Measurements from ENCODE around the gene LINC00632. TPM values are rescaled to one million over a fixed set of nuclear protein-coding genes. Genes with fewer than 3 reads are reported as not detected.

Gene LINC00632
- polyA plus RNA-seq, 1 of the 3 experiments (the other 2 are of a cell fraction), result 0.31 TPM

DNA sequence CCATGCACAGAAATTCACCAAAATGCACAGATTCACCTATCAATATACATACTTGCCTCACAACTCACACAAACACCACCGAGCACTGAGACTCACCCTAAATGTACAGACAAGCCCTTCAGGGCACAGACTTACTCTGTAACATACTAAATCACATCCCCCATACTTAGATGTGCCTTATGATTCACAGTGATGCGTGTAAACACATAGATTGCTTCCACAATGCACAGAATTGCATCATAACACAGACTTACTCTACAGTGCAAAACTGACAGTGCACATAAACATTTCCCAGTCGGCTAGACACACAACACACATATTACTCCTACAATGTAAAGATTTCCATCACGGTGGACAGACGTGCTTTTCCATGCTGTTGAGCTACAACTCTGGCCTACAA lies 6.2 kb downstream of the LINC00632 start:
- Histone ChIP-seq H3K36me3 (replicated peaks in 1 of 2; ENCODE audit: control insufficient read depth in 1 of 2, insufficient read depth in 2 of 2, low read length in 1 of 2) (no peaks in the 10 kb centered on the region), H3K9me3 (no peaks in the 10 kb centered on the region), H3F3A (replicated peaks; ENCODE audit: insufficient read depth) (no peaks in the 10 kb centered on the region), H3K27ac (ENCODE audit: low read depth in 2 of 2, low read length in 1 of 2) (no peak overlapping the region), H3K4me1 (ENCODE audit: control insufficient read depth in 1 of 2, insufficient read depth in 2 of 2, low read depth in 1 of 2, low read length in 1 of 2) (peaks cover 0 to 7% of the 10 kb centered on the region in 2 experiments; a peak in 1 of 4 replicates), H3K9ac (no peak overlapping the region), H3K4me2 (no peak overlapping the region), H3K9me2 (no peaks in the 10 kb centered on the region), H3K4me3 (ENCODE audit: low read depth in 2 of 2, low read length in 1 of 2) (no peak overlapping the region), H4K20me1 (ENCODE audit: insufficient read depth) (no peaks in the 10 kb centered on the region), H2AFZ (ENCODE audit: low read depth) (no peak overlapping the region), H3K27me3 (ENCODE audit: insufficient read depth) (no peaks in the 10 kb centered on the region), H3K79me2 (ENCODE audit: insufficient read depth) (no peaks in the 10 kb centered on the region)
- WGBS (ENCODE audit: low lambda C conversion rate), result 25% methylated on average over 5 of the region's 5 CpGs
- TF ChIP-seq SIN3A (IDR thresholded peaks at IDR 0.05; ENCODE audit: borderline replicate concordance, low read depth, low read length) (no peak), YY1 (IDR thresholded peaks at IDR 0.05; ENCODE audit: low read depth) (no peak), RAD21 (IDR thresholded peaks at IDR 0.05; ENCODE audit: low read length) (no peak)
- DNase-seq, result no peak
- ChIA-PET POLR2A (no interaction called here), CTCF (no interaction called here)

DNA sequence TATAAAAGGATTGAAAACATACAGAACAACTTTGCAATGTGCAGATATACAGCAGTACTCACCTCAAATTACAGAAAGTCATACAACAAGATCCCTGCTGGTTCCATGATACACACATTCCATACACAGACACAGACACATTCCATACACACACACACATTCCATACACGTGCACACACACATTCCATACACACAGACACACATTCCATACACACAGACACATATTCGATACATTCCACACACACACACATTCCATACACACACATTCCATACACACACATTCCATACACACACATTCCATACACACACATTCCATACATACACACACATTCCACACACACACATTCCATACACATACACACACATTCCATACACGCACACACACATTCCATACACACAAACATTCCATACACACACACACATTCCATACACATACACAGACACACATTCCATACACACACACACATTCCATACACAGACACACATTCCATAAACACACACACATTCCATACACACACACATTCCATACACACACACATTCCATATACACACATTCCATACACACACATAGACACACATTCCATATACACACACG lies 13.7 kb downstream of the LINC00632 start:
- Histone ChIP-seq H2AFZ (ENCODE audit: low read depth) (no peak overlapping the region), H3K27ac (ENCODE audit: low read depth in 2 of 2, low read length in 1 of 2) (no peak overlapping the region), H3K79me2 (ENCODE audit: insufficient read depth) (no peaks in the 10 kb centered on the region), H3K4me1 (ENCODE audit: control insufficient read depth in 1 of 2, insufficient read depth in 2 of 2, low read depth in 1 of 2, low read length in 1 of 2) (no peaks in the 10 kb centered on the region), H3F3A (replicated peaks; ENCODE audit: insufficient read depth) (no peaks in the 10 kb centered on the region), H3K27me3 (ENCODE audit: insufficient read depth) (no peaks in the 10 kb centered on the region), H3K9me2 (no peaks in the 10 kb centered on the region), H3K4me3 (ENCODE audit: low read depth in 2 of 2, low read length in 1 of 2) (no peak overlapping the region), H3K9me3 (no peaks in the 10 kb centered on the region), H4K20me1 (ENCODE audit: insufficient read depth) (no peaks in the 10 kb centered on the region), H3K9ac (no peak overlapping the region), H3K36me3 (replicated peaks in 1 of 2; ENCODE audit: control insufficient read depth in 1 of 2, insufficient read depth in 2 of 2, low read length in 1 of 2) (no peaks in the 10 kb centered on the region), H3K4me2 (no peak overlapping the region)
- 24% methylated on average over 4 of the region's 4 CpGs for WGBS (ENCODE audit: low lambda C conversion rate)
- ChIA-PET CTCF (no interaction called here), POLR2A (no interaction called here)
- no peak for TF ChIP-seq RFX5 (IDR thresholded peaks at IDR 0.05; ENCODE audit: low read length)
- TF ChIP-seq USF2 (IDR thresholded peaks at IDR 0.05; ENCODE audit: borderline replicate concordance, low read depth, low read length), result no peak
- TF ChIP-seq GATA2 (CRISPR knock-in tag; IDR thresholded peaks at IDR 0.05), result no peak
- TF ChIP-seq, protein P1, sequence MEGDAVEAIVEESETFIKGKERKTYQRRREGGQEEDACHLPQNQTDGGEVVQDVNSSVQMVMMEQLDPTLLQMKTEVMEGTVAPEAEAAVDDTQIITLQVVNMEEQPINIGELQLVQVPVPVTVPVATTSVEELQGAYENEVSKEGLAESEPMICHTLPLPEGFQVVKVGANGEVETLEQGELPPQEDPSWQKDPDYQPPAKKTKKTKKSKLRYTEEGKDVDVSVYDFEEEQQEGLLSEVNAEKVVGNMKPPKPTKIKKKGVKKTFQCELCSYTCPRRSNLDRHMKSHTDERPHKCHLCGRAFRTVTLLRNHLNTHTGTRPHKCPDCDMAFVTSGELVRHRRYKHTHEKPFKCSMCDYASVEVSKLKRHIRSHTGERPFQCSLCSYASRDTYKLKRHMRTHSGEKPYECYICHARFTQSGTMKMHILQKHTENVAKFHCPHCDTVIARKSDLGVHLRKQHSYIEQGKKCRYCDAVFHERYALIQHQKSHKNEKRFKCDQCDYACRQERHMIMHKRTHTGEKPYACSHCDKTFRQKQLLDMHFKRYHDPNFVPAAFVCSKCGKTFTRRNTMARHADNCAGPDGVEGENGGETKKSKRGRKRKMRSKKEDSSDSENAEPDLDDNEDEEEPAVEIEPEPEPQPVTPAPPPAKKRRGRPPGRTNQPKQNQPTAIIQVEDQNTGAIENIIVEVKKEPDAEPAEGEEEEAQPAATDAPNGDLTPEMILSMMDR (IDR thresholded peaks at IDR 0.05), result no peak
- no peak for TF ChIP-seq RAD21 (IDR thresholded peaks at IDR 0.05; ENCODE audit: low read length)
- TF ChIP-seq RCOR1 (IDR thresholded peaks at IDR 0.05; ENCODE audit: low read length), result no peak
- no peak for TF ChIP-seq SMC3 (IDR thresholded peaks at IDR 0.05; ENCODE audit: low read depth, low read length)
- TF ChIP-seq MEF2A (IDR thresholded peaks at IDR 0.05; ENCODE audit: borderline replicate concordance, low read depth), result no peak
- no peak for TF ChIP-seq MAX (IDR thresholded peaks at IDR 0.05; ENCODE audit: low read depth)
- TF ChIP-seq YY1 (IDR thresholded peaks at IDR 0.05; ENCODE audit: low read depth), result no peak
- no peak for TF ChIP-seq ELF1 (IDR thresholded peaks at IDR 0.05)
- TF ChIP-seq POLR2AphosphoS5 (IDR thresholded peaks at IDR 0.05; ENCODE audit: low read depth, low read length), result no peak
- no peak for TF ChIP-seq TAF1 (IDR thresholded peaks at IDR 0.05; ENCODE audit: borderline replicate concordance, low read depth, low read length)
- TF ChIP-seq CHD2 (IDR thresholded peaks at IDR 0.05; ENCODE audit: low read length, partially characterized antibody), result no peak
- no peak for TF ChIP-seq FOXM1 (IDR thresholded peaks at IDR 0.05; ENCODE audit: low read depth)
- TF ChIP-seq IRF3 (IDR thresholded peaks at IDR 0.05; ENCODE audit: low read depth, low read length), result no peak
- TF ChIP-seq NRF1 (IDR thresholded peaks at IDR 0.05; ENCODE audit: low read depth, low read length), result no peak
- no peak for TF ChIP-seq JUND (IDR thresholded peaks at IDR 0.05)
- no peak for TF ChIP-seq TCF12 (IDR thresholded peaks at IDR 0.05)
- no peak for DNase-seq
